Glomerular endothelial cell (primary cell): ENCODE measurements around the gene CACNG4. TPM values are rescaled to one million over a fixed set of nuclear protein-coding genes. Genes with fewer than 3 reads are reported as not detected.

Experiments used
- DNase-seq: peaks from one replicate; pipeline ENCODE4 v3.0.0-alpha.2; 2011; ENCODE audit warnings: low read depth, low spot score; ENCODE audit errors: extremely low read depth
- total RNA-seq: library from RNA; depleted of rRNA; stranded (reverse); fragments of >200 nt; gene quantifications from 2 replicates; pipeline ENCODE4 v1.2.3, GENCODE V29; 2015

Gene CACNG4
- total RNA-seq: 0.05 TPM in 1 of 2 replicates, not detected in the other

DNA sequence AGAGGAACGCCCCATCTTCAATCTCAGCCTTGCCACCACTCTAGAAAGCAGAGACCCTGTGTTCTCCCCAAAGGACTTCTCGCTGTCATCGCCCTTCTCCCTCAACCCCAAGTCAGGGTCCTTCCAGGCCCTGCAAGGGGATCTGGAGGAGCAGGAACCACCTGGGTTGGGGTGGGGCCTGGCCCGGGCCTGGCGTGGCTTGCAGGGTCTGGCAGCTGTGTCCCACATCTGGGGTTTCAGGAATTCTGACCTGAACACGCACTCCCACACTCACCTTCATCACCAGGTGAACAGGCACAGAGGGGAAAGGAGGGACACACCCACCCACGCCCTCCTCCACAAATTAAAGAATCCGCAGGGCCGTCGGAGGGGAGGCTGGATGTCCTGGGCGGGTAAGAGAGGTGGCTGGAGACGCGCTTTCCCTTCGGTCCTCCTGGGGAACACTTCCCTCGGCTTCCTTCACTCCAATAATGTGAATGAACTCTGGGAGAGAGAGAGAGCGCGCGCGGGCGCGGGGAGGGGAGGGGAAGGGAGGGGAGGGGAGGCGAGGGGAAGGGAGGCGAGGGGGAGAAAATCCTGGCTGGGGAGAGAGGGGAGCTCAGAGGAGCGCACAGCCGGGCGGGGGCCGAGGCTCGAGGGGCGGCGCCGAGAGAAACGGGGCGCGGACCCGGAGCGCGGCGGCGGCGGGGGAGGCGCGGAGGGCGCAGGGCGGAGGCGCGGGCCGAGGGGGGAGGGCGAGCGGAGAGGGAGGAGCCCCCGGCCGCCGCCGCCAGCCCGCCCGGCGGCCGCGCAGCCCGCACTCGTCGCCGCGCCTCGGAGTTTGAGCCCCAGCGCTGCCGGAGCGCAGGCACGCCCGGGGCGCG is at the start of gene CACNG4:
TSS of gene CACNG4 (plus strand) at position 799 of the 863 bp plus-strand sequence. CDS start 205 bp downstream, outside the sequence.
- DNase-seq: no peak

DNA sequence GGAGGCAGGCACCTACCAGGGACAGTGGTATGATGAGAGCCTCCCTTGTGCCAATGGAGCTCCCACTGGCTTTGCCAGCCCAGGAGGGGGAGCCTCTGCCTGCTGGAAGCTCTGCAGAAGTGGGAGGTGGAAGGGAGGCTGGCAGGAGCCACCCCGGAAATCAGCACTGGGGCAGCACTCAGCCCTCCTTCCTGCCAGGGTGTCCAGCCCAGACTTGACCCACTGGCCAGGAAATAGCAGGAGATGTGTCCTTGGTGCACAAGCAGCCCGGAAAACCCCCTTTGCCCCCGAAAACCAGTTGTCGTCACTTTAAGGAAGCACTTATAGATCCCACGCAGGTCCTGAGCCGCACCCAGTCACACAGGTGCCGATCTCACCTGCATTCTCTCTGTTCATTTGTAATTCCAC is 49.3 kb upstream of the CACNG4 start:
- DNase-seq: no peak

DNA sequence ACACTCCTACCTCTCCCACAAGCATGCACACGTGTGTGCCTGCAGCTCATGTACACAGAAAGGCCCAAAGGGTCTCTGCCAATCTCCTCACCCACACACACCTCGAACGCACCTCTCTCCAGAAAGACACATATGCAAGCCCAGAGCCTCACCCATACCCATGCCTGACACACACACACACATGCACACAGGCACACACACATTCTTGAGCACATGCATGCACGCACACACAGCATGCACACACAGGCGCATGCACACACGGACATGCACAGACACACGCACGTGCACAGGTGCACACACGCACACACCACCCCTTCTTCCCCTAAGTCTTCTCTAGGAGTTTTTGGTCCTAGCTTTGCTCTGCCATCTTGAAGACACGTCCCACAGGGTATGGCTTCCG is 48.7 kb upstream of the CACNG4 start:
- DNase-seq: no peak

DNA sequence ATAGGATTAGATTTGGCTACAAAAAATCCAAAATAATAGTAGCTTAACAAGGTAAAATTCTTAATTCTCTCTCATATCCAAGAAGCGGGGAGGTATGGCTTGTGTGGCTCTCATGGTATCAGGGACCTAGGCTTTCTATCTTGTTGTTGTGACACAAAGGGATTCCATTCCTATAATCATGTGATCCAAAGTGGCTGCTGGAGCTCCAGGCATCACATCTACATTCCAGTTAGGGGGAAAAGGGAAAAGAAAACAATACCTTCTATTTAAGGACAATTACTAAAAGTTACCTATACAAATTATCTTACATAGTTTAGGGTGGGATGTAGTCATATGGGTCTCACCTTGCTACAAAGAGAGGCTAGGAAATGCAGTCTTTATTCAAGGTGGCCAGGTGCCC is 47.6 kb upstream of the CACNG4 start:
- no peak for DNase-seq

DNA sequence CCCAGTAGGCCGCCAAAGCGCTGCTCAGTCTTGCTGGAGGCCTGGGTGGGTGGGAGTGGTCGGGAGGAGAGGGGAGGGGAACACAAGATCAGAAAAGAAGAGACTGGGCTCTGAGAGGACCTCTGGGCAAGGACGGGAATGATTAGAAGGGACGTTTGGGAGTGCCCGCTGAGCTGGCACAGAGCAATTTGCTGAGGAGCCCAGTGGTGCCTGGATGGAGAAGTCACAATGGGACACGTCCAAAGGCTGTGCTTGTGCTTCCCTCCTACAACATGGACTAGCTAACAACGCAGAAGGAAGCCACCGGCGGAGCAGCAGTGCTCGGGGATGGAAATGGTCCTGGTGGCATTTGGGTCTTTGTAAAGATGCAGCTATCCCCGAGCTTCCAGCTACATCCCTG is 45.6 kb upstream of the CACNG4 start:
- DNase-seq: no peak

DNA sequence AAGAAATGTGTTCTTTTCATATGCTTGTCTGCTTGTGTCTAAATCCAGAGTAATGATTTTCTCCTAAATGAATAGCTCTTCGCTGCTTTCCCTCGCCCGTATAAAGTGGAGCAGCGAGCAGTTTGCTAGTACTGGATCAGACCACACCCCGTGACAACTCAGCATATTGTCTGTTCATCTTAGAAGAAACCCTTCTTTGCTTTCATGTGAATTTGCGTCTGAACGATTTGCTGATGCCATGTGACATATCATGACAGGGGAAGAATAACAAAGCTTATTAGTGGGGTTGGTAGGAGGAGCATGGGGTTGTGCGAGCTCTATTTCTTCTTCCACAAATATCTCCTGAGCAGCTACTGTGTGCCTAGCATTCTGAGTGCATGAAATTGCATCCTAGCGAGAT is 44.1 kb upstream of the CACNG4 start:
- DNase-seq: no peak

DNA sequence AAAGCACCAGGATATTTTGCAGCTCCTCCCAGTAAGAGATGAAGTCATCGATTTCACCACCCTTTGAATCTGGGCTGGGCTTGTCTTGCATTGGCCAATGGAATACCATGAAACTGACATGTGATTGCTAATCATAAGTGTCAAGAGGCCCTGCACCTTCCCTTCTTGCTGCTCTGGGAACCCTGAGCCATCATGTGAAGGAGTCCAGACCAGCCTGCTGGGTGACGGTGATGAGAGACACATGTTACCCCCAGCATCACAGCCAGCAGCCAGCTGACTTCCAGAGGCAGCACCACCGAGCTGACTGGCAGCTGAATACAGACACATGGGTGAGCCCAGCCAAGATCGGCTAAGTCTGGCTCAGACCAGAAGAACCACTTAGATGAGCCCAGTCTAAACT is 43.6 kb upstream of the CACNG4 start:
- no peak for DNase-seq

DNA sequence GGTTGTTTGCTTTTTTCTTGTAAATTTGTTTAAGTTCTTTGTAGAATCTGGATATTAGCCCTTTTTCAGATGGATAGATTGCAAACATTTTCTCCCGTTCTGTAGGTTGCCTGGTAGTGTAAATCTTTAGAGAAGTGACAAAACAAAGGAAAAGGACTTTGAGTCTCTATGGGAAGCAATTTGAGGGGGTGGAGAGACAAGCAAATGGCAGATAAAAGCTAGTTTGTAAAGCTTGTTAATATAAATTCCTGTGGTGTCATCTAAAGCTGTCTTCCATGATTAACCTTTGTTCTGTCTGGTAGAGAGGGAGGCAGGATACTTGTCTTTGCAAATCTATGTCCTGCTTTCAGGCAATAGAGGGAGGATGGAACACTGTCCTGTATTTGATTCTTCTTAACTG is 40.6 kb upstream of the CACNG4 start:
- no peak for DNase-seq

DNA sequence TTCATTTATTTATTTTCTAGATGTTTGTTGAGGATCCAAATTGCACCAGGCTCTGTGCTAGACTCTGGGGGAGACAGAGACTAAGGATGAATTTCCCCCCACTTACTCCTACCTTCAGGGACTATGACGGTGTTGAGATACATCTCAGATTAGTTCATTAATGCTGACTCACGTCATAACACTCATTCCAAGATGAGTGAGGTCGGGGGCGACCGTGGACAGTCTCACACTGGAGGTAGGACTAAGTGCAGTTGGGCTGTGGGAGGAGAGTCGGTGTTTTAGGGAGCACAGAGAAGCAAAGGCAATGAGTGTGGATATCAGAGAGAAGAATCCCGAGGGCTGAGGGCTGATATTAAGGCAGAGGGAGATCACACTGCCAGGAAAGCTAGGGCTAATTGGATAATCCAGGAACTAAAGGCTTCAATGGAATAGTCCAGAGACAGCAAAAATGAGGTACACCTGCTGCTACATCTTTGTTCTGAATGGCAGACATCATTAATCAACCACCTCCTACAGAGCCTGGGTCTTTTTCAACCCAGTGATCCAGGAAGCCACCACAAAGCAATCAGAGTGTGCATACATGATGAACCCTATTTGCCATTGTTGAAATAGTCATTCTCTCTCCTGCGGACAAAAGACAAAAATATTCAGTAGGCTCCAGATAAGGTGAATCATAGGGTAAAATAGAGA is 38.6 kb upstream of the CACNG4 start:
- no peak for DNase-seq

DNA sequence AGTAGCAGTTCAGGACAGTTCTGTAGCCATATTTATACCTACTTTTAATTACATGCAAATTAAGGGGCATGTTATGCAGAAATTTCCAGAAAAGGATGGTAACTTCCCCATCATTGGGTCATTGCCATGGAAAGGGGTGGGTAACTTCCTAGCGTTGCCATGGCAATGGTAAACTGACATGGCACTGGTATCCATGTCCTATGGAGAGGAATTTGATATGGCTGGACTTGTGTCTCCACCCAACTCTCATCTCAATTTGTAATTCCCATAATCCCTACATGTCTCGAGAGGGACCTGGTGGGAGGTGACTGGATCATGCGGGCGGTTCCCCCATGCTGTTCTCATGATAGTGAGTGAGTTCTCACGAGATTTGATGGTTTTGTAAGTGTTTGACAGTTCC is 35.6 kb upstream of the CACNG4 start:
- DNase-seq: no peak

DNA sequence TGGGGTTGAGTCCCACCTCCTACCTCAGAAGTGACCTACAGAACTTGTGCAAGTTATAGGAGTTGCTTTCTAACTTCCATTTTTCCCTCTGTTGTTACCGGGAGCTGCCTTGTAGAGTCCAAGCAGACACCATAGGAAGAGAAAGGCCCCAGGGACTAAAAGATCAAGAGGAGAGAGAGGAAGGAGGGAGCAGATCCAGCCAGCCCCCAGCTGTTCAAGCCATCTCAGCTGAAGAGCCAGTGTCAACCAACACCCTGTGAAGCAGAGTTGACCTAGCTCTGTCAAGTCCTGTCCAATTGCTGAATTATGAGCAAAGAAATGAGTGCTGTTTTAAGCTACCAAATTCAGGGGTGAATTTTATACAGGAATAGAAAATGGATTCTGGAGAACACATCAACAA is 34.9 kb upstream of the CACNG4 start:
- no peak for DNase-seq

DNA sequence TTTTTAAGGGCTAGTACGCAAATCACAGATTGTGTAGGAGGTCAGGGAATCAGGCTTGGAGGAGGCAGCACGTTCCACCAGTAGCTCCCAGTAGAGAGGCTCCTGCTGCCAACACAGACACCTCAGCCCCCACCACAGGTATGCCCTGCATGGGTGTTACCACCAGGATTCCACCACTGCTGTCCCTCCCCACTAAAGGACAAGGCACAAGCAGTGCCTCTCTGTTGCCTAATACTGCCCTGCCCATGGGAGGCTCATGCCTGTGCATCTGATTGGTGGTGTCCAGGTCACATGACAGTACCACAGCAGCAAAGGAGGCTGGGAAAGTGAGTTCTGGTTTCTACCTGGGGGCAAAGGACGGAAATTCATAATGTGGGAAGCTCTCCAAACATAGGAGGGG is 33.6 kb upstream of the CACNG4 start:
- DNase-seq: no peak

DNA sequence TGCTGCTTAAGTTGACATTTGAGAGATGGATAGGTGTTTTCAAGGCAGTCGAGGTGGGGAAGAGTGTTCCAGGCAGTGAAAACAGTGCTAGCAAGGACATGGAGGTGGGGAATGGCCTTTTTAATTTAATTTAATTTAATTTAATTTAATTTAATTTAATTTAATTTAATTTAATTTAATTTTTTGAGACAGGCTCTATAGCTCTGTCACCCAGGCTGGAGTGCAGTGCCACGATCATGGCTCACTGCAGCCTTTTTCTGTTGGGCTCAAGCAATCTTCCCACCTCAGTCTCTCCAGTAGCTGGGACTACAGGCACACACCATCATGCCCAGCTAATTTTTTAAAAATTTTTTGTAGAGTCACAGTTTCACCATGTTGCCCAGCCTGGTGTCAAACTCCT is 32.2 kb upstream of the CACNG4 start:
- DNase-seq: no peak

DNA sequence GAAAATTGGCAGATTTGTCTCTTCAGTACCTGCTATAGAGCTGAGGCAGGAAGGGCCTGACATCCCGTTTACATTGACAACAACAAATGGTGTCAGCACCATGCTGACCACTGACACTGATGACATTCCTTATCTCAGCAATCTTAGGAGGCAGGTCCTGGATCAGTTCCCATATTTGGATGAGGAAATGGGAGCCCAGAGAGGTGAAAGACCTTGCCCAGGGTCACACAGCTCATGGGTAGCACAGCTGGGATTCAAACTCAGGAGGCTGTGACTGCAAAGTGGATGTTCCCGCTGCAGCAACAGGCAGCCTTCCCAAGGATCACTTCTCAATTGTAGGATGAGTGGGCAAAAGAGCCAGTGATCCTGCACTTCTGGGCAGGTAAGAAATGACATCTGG is 30.5 kb upstream of the CACNG4 start:
- DNase-seq: no peak

DNA sequence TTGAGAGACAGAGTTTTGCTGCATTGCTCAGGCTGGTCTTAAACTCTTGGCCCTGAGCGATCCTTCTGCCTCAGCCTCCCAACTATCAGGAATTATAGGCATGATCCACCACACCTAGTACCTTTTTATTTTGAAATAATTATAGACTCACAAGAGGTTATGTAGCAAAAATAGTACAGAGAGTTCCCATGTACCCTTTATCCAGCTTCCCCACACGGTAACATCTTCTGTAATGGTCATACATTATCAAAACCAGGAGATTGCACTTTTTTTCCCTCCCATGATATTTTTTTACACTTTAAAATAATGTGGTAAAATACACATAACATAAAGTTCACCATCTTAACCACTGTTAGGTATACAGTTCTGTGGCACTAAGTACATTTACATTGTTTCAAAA is 28.8 kb upstream of the CACNG4 start:
- DNase-seq: no peak

DNA sequence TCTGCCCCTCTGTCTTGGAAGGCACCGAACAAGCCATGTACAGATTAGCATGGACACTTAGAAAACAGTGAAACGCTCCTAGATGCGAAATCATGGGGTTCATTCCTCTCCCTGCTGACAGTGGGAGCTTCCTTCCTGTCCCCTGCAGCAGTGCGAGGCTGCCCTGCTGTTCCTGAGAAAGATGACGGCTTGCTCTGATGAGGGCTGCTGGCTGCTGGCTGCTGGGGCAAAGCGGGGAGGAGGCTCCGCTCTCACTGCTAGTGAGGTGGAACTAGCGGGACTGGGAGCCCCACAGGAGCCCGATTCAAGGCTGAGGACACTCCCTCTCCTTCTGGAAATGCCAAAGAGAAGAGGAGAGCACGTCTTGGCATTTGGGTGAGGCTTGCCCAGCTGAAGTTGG is 25.9 kb upstream of the CACNG4 start:
- DNase-seq: no peak

DNA sequence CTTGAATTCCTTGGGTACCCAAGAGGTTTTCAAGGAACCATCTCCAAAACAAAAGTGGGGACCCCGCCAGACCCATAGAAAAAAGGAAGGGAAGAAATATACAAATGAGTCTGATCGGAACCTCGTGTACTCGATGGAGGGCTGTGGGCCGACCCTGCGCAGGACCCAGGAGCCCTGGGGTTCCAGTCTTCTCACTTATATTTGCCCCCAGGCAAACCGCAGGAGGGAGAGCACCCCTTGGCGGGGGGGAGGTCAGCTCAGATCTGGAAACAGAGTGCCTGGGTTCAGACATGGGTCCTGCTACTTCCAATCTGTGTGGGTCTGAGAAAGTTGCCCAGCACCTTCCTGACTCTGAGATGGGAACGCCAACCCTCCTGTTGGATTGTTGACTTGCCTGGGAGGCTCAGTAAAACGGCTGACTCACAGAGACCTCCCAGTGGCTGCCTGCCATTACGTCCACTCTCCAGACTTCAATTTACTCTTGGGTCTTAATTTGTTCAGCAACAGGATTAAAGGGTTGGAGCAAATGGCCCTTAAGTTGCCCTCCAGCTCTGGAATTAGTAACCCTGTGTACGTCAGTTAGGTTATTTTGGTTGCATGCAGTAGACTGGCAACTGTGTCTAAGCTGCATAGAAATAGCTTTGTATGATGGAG is 24.9 kb upstream of the CACNG4 start:
- DNase-seq: no peak

DNA sequence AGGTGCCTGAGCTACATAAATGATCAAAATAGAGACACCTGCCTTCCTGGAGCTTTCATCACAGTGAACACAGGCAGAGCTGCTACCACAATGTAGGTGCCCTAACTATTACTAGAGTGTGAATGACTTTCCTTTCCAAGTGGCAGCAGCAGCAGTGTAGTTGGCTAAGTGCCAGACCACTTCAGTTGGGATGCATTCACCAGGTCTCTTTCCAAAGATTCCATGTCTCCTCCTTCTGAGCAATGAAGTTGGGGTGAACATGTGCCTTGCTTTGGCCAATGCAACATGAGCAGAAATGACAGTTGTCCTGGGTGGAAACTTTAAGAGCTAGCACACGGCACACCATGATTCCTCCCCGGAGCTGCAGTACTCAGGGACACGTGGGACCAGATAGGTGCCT is 23.3 kb upstream of the CACNG4 start:
- no peak for DNase-seq

DNA sequence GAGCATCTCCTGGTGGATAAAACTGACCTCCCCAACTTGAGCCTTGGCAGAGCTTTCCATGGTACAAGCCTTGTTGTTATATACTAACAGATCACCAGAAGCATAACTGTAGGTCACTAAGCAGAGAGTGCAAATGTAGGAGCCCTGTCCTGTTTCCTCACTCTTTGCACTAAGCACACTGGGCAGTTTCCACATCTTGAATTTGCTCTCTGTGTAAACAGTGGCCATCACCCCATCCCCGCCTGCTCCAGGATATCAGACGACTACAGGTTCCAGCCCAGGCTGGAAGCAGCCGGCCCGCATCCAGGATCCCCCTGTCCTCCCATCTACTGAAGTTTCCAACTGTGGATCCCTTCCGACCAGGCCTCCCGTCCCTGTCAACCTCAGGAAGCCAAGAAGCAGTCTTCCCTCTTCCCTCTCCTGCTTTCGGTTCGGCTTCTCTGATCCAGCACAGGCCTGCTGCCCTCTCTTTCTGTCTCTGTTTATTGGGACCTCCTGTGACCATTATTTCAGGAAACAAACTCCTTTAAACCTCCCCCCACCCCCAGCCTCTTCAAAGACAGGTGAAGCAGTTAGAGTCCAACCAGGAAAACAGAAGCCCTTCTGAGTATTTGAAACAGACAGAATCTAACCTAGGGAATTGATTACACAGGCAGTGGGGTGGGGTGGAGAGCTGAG is 22.6 kb upstream of the CACNG4 start:
- no peak for DNase-seq

DNA sequence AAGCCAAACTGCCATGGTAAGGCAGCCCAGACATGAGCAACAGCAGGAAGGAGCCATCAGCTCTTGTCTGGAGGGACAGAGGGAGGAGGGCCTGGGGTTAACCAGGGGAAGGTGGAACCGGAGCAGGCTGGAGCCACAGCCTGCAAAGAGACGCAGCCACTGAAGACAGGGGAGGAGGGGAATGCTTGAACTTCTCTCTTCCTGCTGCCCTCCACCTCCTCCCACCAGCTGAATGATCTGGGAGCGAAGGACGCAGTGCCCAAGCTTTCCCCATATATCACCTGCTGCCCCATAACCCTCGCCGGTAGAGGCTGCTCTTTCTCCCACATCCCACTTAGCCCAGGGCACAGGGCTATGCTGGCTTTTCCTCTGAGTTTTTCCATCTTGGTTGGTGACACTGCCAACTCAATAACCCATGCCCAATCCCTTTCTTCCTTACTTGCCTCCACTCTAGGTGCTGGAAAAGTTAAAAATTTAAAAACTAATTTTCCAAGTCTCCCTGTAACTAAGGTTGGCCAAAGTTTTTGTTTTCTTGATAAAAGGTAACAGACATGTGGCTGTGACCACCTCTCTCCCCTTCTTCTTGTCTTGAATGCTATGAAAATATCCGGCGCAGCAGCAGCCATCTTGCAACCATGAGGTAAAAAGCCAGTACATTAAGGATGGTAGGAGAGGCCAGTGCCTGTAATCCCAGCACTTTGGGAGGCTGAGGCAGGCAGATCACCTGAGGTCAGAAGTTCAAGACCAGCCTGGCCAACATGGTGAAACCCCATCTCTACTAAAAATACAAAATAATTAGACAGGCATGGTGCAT is 21.8 kb upstream of the CACNG4 start:
- DNase-seq: no peak
